ENCODE data around the gene RUNDC1. TPM values are rescaled to one million over a fixed set of nuclear protein-coding genes. Genes with fewer than 3 reads are reported as not detected.
A peak's percentile ranks its signal among the peaks of the same experiment; 100 is the strongest.

RUNDC1 gene
- total RNA-seq, 2 donors from 2014 or later = 26.7 to 28.5 TPM

DNA sequence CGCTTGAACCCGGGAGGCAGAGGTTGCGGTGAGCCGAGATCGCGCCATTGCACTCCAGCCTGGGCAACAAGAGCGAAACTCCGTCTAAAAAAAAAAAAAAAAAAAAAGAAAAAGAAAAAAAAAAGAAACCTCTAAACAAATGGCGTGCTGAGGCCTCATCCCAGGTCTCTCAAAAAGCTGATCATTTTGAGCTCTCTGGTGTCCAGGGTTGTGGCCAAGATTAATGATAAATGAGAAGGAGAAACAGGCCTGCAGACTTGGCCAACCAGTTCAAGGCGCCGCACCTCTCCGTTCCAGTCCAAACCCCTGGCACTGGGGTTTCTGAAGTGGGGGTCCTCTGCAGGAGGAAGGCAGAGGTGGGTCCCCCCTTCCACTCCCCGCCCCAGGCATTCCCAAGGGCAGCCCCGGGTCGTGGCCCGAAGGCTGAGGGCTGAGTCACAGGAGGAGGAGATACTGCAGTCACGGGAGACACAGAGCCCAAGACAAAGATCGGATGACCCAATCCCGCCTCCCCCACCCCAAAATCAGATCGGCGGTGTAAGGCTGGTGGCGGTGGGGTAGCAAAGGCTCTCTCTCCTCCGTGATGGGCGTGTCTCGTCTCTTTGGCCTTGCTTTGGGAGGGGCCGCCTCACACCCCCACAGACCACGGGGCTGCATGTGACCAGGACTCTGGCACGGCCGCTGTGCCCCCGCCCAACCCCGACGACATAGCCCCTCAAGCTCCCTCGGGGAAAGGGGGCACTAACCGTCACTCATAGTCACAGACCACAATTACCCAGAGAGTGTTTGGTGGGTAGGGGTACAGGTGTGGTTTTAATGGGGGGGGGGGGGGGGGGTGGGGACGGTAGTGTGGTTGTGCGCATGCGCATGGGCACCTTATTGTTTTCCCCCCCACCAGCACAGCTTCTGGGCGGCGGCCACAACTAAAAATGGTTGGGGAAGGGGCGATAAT is 40.7 kb downstream of the RUNDC1 start:
- intact Hi-C loops (cut with DNase I) = loop anchor here (5.0 kb wide), 1 partner anchor 106 kb away; the partner anchor contains the start of gene BRCA1
- no peaks in the 10 kb centered on the region for H3K27me3 ChIP-seq (replicated peaks; ENCODE audit: insufficient read depth)
- peaks cover 5% of the 10 kb centered on the region for H3K4me1 ChIP-seq (replicated peaks)
- H3K9me3 ChIP-seq = no peaks in the 10 kb centered on the region
- WGBS = 23% methylated on average over 40 of the region's 40 CpGs
- peak; percentile 46 for DNase-seq (ENCODE audit: low spot score)
- no peaks in the 10 kb centered on the region for H3K36me3 ChIP-seq
- peak overlapping the region; percentile 80 to 85 for H3K27ac ChIP-seq
- H3K4me3 ChIP-seq = peak overlapping the region; percentile 75 to 91
- peak; percentile 38 for TF ChIP-seq POLR2A (IDR thresholded peaks at IDR 0.05)
- peak; percentile 17 for TF ChIP-seq POLR2AphosphoS5 (IDR thresholded peaks at IDR 0.05)
- TF ChIP-seq, protein P1, sequence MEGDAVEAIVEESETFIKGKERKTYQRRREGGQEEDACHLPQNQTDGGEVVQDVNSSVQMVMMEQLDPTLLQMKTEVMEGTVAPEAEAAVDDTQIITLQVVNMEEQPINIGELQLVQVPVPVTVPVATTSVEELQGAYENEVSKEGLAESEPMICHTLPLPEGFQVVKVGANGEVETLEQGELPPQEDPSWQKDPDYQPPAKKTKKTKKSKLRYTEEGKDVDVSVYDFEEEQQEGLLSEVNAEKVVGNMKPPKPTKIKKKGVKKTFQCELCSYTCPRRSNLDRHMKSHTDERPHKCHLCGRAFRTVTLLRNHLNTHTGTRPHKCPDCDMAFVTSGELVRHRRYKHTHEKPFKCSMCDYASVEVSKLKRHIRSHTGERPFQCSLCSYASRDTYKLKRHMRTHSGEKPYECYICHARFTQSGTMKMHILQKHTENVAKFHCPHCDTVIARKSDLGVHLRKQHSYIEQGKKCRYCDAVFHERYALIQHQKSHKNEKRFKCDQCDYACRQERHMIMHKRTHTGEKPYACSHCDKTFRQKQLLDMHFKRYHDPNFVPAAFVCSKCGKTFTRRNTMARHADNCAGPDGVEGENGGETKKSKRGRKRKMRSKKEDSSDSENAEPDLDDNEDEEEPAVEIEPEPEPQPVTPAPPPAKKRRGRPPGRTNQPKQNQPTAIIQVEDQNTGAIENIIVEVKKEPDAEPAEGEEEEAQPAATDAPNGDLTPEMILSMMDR (IDR thresholded peaks at IDR 0.05) = no peak

DNA sequence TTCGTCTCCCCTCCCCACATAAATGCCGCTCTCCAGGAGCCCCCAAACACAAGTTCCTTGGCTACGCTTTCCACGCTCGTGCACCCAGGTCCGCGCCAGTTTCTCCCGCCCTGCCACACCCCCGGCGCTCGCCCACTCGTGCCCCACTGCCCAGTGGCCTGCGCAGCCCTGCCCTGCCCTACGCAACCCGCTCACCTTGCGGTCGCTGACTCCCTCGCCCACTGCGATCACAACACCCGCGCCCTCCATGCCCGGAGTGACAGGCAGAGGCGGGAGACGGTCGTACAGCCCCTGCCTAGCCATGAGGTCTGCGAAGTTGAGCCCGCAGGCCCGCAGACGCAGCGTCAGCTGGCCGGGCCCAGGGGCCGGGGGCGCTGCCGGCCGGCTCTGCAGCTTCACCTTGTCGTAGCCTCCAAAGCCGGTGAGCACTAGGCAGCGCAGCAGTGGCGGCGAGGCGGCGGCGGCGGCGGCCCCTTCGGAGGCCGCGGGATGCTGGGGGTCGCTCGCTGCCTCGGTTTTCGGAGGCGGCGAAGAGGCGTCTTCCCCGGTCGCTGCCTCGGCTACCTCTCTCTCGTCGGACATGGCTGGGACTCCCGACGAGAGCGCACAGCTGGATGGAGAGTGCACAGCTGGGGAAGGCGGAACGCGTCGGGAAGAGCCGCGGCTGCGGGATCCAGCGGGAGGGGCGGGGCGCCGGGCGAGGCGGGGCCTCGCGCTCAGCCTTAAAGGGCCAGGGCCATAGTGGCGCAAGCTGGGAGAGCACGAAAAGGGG is 41.6 kb downstream of the RUNDC1 start, which contains the start of gene VAT1:
Gene VAT1 (minus strand): TSS at position 645 of the 772 bp plus-strand sequence. CDS start 63 bp downstream, at position 582.
- peaks cover 5% of the 10 kb centered on the region for H3K4me1 ChIP-seq (replicated peaks)

DNA sequence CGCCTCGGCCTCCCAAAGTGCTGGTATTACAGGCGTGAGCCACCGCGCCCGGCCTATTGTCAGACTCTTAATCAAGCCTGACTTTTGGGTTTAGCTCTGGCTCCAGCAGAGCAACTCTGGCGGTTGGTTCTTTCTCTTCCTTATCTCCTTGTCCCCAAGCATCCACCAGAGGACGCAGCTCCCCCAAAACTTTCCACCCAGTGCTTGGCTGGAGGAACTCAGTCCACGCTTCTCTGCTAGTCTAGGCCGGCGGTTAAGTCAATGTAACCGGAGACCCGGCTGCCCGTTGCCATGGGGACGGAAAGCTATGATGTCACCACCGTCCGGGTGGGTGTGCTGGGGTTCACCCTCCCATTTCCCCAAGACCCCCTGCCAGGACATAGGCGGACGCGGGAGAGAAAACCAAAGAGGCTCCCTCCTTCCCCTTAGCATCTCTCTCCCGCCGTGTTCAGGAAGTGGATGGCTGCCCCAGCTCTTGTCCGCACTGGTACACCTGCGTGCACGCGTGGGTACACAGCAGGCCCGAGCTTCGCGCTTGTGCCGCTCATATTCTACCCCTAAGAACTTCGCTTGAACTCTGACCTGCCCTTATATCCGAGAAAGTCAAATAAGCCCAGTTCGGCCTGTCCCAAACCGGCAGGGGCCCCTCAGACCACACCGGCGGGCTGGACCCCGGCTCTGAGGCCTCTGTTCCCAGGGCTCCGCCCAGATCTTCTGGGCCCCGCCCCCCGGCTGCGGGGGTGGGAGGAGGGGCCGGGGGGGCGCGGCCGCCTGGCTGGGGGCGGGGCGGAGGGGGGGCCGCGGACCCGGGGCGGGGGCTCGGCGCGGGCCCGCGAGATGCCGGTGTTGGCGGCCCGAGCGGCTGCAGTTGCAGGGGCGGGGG is 44.3 kb downstream of the RUNDC1 start, which contains the start of gene RND2:
Gene RND2 (plus strand): TSS at position 825 of the 883 bp plus-strand sequence. CDS start 117 bp downstream, outside the sequence.
- H3K27ac ChIP-seq = peak within 1 kb of the TSS; percentile 68 to 86
- no peaks in the 10 kb centered on the region for H3K36me3 ChIP-seq
- peak within 1 kb of the TSS; percentile 35 to 39 for H3K4me3 ChIP-seq
- no peaks in the 10 kb centered on the region for H3K9me3 ChIP-seq
- peaks cover 5% of the 10 kb centered on the region for H3K4me1 ChIP-seq (replicated peaks)
- H3K27me3 ChIP-seq (replicated peaks; ENCODE audit: insufficient read depth) = no peaks in the 10 kb centered on the region
- TF ChIP-seq, protein P1 (IDR thresholded peaks at IDR 0.05) = peak; percentile 58 to 95 (median 72)
- TF ChIP-seq POLR2A (IDR thresholded peaks at IDR 0.05) (peak; percentile 59), POLR2AphosphoS5 (IDR thresholded peaks at IDR 0.05) (peak; percentile 79)
- DNase-seq (ENCODE audit: low spot score) = peak; percentile 87
- under 1% methylated on average over 38 of the region's 61 CpGs for WGBS
- intact Hi-C loops (cut with DNase I) = loop anchor here (5.0 kb wide), 1 partner anchor 103 kb away; the partner anchor contains the start of gene BRCA1

More for the DNA sequence above, 41.6 kb downstream of the RUNDC1 start, which contains the start of gene VAT1:
- TF ChIP-seq, protein P1 (IDR thresholded peaks at IDR 0.05) = no peak
- TF ChIP-seq POLR2AphosphoS5 (IDR thresholded peaks at IDR 0.05) = peak; percentile 58
- TF ChIP-seq POLR2A (IDR thresholded peaks at IDR 0.05) = peak; percentile 77
- Histone ChIP-seq H3K9me3 (no peaks in the 10 kb centered on the region), H3K36me3 (no peaks in the 10 kb centered on the region), H3K27ac (peak within 1 kb of the TSS; percentile 80 to 85), H3K27me3 (replicated peaks; ENCODE audit: insufficient read depth) (no peaks in the 10 kb centered on the region), H3K4me3 (peak within 1 kb of the TSS; percentile 75 to 91)
- under 1% methylated on average over 70 of the region's 80 CpGs for WGBS
- peak; percentile 74 for DNase-seq (ENCODE audit: low spot score)
- intact Hi-C loops (cut with DNase I) = loop anchor here (5.0 kb wide), 1 partner anchor 105 kb away; the partner anchor contains the start of gene BRCA1

DNA sequence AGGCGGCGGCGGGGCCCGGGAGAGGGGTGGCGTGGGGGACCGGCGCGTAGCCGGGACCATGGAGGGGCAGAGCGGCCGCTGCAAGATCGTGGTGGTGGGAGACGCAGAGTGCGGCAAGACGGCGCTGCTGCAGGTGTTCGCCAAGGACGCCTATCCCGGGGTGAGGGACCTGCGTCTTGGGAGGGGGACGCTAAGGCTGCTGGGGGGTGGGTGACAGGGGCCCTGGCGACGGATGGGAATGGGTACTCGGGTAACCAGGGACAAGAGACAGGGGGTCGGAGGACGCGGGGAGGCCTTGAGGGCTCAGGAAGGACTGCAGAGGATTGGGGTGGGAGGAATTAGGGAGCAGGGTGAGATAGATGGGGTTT is 44.9 kb downstream of the RUNDC1 start:
- H3K4me1 ChIP-seq (replicated peaks) = no peaks in the 10 kb centered on the region
- intact Hi-C loops (cut with DNase I) = no loop called here
- TF ChIP-seq POLR2A (IDR thresholded peaks at IDR 0.05) = no peak
- TF ChIP-seq, protein P1 (IDR thresholded peaks at IDR 0.05) = no peak
- TF ChIP-seq POLR2AphosphoS5 (IDR thresholded peaks at IDR 0.05) = no peak

More for the DNA sequence above, 44.9 kb downstream of the RUNDC1 start:
- WGBS = 5% methylated on average over 27 of the region's 27 CpGs
- no peak for DNase-seq (ENCODE audit: low spot score)
- Histone ChIP-seq H3K4me3 (peak overlapping the region; percentile 35 to 39), H3K27me3 (replicated peaks; ENCODE audit: insufficient read depth) (no peaks in the 10 kb centered on the region), H3K9me3 (no peaks in the 10 kb centered on the region), H3K27ac (peak overlapping the region; percentile 68 to 86), H3K36me3 (no peaks in the 10 kb centered on the region)
